OCI-LY1 (cell line): Measurements from ENCODE around the gene ZMIZ1.

Experiments
- H2AFZ ChIP-seq: fragments of 200-600 bp; sonication (generic), shearing (Covaris generic); 2 replicates; pipeline ENCODE4 v1.6.0; 2014; ENCODE audit warnings: antibody characterized with exemption, mild to moderate bottlenecking, low read length
- H3F3A ChIP-seq: fragments of 200-600 bp; sonication (generic), shearing (Covaris generic); 2 replicates; pipeline ENCODE4 v1.6.0; 2014; ENCODE audit warnings: mild to moderate bottlenecking, antibody characterized with exemption, low read length, moderate library complexity; ENCODE audit not compliant: insufficient read depth
- H3K27ac ChIP-seq: fragments of 200-600 bp; sonication (generic); 2 replicates; pipeline ENCODE4 v1.5.1; 2014; ENCODE audit warnings: low read length, mixed run types, mild to moderate bottlenecking, low read depth; ENCODE audit not compliant: poor library complexity, severe bottlenecking
- H3K27me3 ChIP-seq: fragments of 200-600 bp; sonication (generic); 2 replicates; pipeline ENCODE4 v1.6.0; 2014; ENCODE audit warnings: antibody characterized with exemption, mild to moderate bottlenecking, low read length, moderate library complexity; ENCODE audit not compliant: insufficient read depth
- H3K36me3 ChIP-seq: fragments of 200-600 bp; sonication (generic); 2 replicates; pipeline ENCODE4 v1.6.1; 2014; ENCODE audit warnings: mild to moderate bottlenecking, antibody characterized with exemption, low read length, moderate library complexity, mixed read lengths; ENCODE audit not compliant: insufficient read depth
- H3K4me1 ChIP-seq: fragments of 200-600 bp; sonication (generic); 2 replicates; pipeline ENCODE4 v1.5.1; 2014; ENCODE audit warnings: mild to moderate bottlenecking, low read length, moderate library complexity; ENCODE audit not compliant: insufficient read depth, severe bottlenecking
- H3K4me2 ChIP-seq: fragments of 200-600 bp; sonication (generic), shearing (Covaris generic); 2 replicates; pipeline ENCODE4 v1.6.1; 2014; ENCODE audit warnings: low read length
- H3K4me3 ChIP-seq: fragments of 200-600 bp; sonication (generic); 2 replicates; pipeline ENCODE4 v1.5.1; 2014; ENCODE audit warnings: low read length, low read depth, mild to moderate bottlenecking, mixed read lengths; ENCODE audit not compliant: poor library complexity, severe bottlenecking
- H3K79me2 ChIP-seq: fragments of 200-600 bp; shearing (Covaris generic); 2 replicates; pipeline ENCODE4 v1.6.1; 2016; ENCODE audit warnings: mixed run types, low read length, mixed read lengths; ENCODE audit not compliant: insufficient read depth
- H3K9ac ChIP-seq: fragments of 200-600 bp; sonication (generic), shearing (Covaris generic); 2 replicates; pipeline ENCODE4 v1.6.1; 2014; ENCODE audit warnings: mild to moderate bottlenecking, low read length, mixed read lengths
- H3K9me2 ChIP-seq: fragments of 200-600 bp; sonication (generic), shearing (Covaris generic); 2 replicates; pipeline ENCODE4 v1.6.1; 2014; ENCODE audit warnings: low read depth, mild to moderate bottlenecking, low read length, mixed read lengths
- H3K9me3 ChIP-seq: fragments of 200-600 bp; shearing (Covaris generic); 2 replicates; pipeline ENCODE4 v1.6.1; 2014; ENCODE audit warnings: low read length, mixed read lengths
- H4K20me1 ChIP-seq: fragments of 200-600 bp; sonication (generic), shearing (Covaris generic); 2 replicates; pipeline ENCODE4 v1.6.0; 2016; ENCODE audit warnings: mild to moderate bottlenecking, low read length; ENCODE audit not compliant: insufficient read depth
- EZH2 ChIP-seq: fragments of 200-600 bp; sonication (generic), shearing (Covaris generic); IDR thresholded peaks from 2 replicates; pipeline ENCODE4 v1.8.0; 2017; ENCODE audit warnings: borderline replicate concordance, mixed run types, mild to moderate bottlenecking, antibody characterized with exemption, low read length, moderate library complexity, mixed read lengths
- TF ChIP-seq, protein P1 (sequence below): fragments of 200-600 bp; sonication (generic), shearing (Covaris generic); IDR thresholded peaks from 2 replicates; pipeline ENCODE4 v1.5.1; 2017; ENCODE audit warnings: mild to moderate bottlenecking, antibody characterized with exemption, low read length, moderate library complexity, mixed read lengths

The ZMIZ1 gene

DNA sequence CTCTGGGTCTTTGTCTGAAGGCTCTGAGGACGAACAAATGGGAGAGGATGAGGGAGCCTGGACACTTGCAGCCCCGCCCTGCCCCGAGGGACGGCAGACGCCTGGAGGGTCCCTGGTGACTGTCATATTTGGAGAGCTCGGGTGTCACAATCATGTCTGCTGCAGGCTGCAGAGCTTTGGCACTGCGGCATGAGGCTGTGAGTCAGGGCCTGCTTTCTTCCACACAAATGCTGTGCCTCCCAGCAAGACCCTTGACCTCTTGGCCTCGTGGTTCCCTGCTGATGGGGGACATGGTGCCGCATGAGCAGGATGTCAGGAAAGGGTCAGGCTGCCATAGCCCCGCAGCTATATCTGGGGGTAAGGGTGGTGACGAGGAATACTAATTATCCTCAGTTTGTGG lies 213.6 kb downstream of the ZMIZ1 start:
- no peaks in the 10 kb centered on the region for H3K36me3 ChIP-seq

DNA sequence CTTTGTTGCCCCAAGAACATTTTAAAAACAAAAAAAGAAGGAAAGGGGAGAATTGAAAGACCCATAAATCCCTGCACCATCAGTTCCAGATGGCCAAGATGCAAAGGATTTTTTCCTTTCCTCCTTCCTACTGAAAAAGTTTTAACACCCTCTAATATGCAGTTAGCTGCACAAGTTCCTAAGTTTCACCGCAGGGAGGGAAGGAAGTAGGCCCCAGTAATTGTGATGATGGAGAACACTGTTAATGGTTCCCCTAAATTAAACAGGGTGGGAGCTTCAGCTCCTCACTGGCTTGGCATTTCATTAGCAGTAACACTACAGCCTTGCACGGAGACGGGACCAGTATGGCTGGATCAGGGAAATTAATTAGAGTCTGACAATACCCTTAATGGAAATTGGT lies 214.8 kb downstream of the ZMIZ1 start:
- no peak overlapping the region for H3K4me2 ChIP-seq
- TF ChIP-seq, protein P1, sequence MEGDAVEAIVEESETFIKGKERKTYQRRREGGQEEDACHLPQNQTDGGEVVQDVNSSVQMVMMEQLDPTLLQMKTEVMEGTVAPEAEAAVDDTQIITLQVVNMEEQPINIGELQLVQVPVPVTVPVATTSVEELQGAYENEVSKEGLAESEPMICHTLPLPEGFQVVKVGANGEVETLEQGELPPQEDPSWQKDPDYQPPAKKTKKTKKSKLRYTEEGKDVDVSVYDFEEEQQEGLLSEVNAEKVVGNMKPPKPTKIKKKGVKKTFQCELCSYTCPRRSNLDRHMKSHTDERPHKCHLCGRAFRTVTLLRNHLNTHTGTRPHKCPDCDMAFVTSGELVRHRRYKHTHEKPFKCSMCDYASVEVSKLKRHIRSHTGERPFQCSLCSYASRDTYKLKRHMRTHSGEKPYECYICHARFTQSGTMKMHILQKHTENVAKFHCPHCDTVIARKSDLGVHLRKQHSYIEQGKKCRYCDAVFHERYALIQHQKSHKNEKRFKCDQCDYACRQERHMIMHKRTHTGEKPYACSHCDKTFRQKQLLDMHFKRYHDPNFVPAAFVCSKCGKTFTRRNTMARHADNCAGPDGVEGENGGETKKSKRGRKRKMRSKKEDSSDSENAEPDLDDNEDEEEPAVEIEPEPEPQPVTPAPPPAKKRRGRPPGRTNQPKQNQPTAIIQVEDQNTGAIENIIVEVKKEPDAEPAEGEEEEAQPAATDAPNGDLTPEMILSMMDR = no peak
- TF ChIP-seq EZH2 = no peak
- H3K4me3 ChIP-seq = no peak overlapping the region
- H2AFZ ChIP-seq = no peak overlapping the region
- H3K9ac ChIP-seq = no peak overlapping the region
- H3K9me2 ChIP-seq = no peaks in the 10 kb centered on the region
- no peak overlapping the region for H3K27ac ChIP-seq
- no peaks in the 10 kb centered on the region for H3K79me2 ChIP-seq
- no peaks in the 10 kb centered on the region for H3K9me3 ChIP-seq
- H4K20me1 ChIP-seq = no peaks in the 10 kb centered on the region
- peaks cover 32% of the 10 kb centered on the region for H3K4me1 ChIP-seq
- no peaks in the 10 kb centered on the region; the same call in 1 of the 2 replicates for H3K27me3 ChIP-seq
- H3F3A ChIP-seq = no peaks in the 10 kb centered on the region
- H3K36me3 ChIP-seq = no peaks in the 10 kb centered on the region

More for the DNA sequence above, 213.6 kb downstream of the ZMIZ1 start:
- Histone ChIP-seq H3K4me1 (peaks cover 32% of the 10 kb centered on the region), H3K4me2 (no peak overlapping the region), H3K9me3 (no peaks in the 10 kb centered on the region), H3K9me2 (no peaks in the 10 kb centered on the region), H3K9ac (no peak overlapping the region), H3F3A (no peaks in the 10 kb centered on the region), H3K27ac (no peak overlapping the region), H3K27me3 (no peaks in the 10 kb centered on the region; the same call in 1 of the 2 replicates), H2AFZ (no peak overlapping the region), H4K20me1 (no peaks in the 10 kb centered on the region), H3K4me3 (no peak overlapping the region), H3K79me2 (no peaks in the 10 kb centered on the region)
- TF ChIP-seq, protein P1 = no peak
- TF ChIP-seq EZH2 = no peak

DNA sequence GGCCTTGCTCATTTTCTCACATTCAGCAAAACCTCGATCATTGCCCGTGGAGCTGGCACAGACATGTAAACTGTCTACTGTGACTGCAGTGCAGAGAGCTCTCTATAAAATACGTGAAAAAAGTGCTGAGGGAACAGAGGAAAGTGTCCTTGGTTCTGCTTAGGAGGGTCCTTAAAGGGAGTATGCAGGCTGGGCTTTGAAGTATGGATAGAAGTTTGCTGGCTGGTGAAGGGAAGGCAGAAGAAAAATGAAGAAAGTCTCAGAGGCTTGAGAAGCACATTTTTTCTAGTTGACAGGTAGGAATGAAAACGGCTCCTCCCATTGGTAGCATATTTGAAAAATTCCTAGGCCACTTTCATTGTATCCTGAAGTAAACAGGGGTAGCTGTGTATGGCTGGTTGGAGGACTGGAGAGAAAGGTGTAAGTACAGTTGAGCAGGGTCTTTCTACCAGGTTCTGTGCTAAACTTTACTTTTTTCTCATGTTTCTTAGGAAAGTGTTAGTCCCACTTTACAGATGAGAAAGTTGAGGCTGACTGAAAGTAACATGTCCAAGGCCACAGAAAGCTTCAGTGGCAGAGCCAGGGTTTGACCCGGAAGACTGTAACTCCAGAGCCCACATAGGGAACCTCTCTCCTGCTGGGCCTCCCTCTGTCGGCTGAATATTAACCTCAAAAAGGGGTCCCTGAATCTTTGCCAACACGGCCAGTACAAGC lies 215.5 kb downstream of the ZMIZ1 start:
- Histone ChIP-seq H3K9me3 (no peaks in the 10 kb centered on the region), H3K4me1 (peaks cover 32% of the 10 kb centered on the region), H3K79me2 (no peaks in the 10 kb centered on the region), H3K4me3 (no peak overlapping the region), H3K27ac (no peak overlapping the region), H3K4me2 (no peak overlapping the region), H3K36me3 (no peaks in the 10 kb centered on the region), H3K9ac (no peak overlapping the region), H4K20me1 (no peaks in the 10 kb centered on the region), H3F3A (no peaks in the 10 kb centered on the region), H2AFZ (no peak overlapping the region), H3K27me3 (no peaks in the 10 kb centered on the region; the same call in 1 of the 2 replicates), H3K9me2 (no peaks in the 10 kb centered on the region)
- no peak for TF ChIP-seq EZH2
- TF ChIP-seq, protein P1 = no peak
